CD4-positive, alpha-beta T cell treated with Interferon gamma for 1 hour (primary cell): ENCODE data around the gene PRDX5.

ENCODE experiments used
- DNase-seq: peaks from one replicate; pipeline ENCODE4 v3.0.0-alpha.2; 2020

Gene PRDX5

DNA sequence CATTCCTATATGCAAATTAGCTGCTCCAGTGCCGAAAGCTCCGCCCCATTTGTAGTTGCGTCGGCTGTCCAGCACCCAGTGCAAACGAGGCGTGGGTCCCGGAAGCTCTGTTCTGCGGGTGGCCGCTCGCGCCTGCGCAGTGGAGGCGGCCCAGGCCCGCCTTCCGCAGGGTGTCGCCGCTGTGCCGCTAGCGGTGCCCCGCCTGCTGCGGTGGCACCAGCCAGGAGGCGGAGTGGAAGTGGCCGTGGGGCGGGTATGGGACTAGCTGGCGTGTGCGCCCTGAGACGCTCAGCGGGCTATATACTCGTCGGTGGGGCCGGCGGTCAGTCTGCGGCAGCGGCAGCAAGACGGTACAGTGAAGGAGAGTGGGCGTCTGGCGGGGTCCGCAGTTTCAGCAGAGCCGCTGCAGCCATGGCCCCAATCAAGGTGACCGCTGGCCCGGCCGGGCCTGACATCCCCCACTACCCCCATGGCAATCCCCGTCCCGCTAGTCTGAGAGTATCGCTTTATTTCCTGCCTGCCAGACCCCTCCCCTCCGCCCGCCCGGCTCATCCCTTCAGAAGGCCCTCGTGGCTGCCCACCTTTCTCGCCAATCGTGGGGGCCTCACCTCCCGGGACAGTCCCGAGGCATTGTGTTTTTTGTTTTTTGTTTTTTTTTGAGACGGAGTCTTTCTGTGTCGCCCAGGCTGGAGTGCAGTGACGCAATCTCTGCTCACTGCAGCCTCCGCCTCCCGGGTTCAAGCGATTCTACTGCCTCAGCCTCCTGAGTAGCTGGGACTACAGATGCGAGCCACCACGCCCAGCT, at the start of gene PRDX5:
Gene PRDX5 (plus strand): TSS at position 161 of the 805 bp plus-strand sequence. CDS start 95 bp downstream, at position 256.
- DNase-seq = peak; percentile 98

DNA sequence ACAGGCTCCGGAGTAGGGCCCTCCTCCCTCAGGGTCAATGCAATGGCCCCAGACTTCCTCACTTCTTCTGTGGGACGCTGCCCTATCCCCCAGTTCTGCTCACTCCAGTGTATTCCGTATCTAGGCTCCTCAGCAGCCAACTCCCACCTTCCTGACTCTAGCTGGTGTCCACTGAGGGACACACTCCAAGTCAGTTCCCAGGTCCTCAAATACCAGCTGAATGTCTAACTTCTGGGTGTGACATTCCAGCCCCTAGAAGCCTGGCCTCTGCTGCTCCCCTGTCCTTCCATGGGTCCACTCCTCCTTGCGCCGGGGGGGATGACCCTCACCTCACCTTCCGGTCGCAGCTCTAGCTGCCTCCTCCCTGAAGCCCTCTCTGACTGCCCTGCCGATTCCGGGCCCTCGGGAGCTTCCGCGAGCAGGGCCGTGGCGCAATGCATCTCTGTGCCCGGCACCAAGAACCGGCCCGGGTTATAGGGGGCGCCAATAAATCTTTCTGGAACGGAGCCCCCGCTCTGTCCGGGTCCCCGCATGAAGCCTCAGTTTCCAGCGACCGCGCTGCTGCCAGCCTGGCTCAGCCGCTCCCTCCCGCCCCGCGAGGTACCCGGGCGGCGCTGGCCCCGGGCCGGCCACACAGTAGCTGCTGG, 48.9 kb upstream of the PRDX5 start:
- DNase-seq = peak; percentile 48

DNA sequence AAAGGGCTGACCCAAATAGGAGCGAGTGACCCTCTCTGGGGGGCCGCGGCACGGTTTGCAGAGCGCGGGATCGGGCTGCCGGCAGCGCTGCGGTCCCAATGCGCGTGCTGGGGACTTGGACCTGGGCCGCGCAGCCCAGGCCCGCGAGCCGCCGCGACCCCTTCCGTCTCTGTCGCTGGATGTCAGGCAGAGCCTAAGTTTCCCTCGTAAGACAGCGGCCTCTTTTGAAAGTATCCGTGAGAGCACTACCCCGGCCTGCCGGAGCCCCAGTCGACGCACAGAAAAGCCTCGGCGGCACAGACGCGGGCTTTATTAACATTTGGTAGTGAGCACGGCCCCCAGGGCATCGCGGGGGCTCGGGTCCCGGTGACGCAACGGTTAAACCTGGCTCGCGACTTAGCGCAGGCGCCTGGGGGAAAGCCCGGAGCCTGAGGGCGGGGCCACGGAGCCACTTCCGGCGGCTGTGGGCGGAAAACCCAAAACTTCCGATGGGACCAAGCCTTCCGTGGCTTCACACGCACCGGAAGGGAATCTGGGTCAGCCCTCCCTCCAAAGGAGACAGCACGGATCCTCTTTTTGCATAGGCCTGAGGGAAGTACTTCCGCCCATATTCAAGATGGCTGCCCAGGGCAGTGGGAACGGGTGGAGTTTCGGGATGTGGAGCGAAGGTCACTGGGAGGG, 48.2 kb upstream of the PRDX5 start:
- peak; percentile 97 for DNase-seq

DNA sequence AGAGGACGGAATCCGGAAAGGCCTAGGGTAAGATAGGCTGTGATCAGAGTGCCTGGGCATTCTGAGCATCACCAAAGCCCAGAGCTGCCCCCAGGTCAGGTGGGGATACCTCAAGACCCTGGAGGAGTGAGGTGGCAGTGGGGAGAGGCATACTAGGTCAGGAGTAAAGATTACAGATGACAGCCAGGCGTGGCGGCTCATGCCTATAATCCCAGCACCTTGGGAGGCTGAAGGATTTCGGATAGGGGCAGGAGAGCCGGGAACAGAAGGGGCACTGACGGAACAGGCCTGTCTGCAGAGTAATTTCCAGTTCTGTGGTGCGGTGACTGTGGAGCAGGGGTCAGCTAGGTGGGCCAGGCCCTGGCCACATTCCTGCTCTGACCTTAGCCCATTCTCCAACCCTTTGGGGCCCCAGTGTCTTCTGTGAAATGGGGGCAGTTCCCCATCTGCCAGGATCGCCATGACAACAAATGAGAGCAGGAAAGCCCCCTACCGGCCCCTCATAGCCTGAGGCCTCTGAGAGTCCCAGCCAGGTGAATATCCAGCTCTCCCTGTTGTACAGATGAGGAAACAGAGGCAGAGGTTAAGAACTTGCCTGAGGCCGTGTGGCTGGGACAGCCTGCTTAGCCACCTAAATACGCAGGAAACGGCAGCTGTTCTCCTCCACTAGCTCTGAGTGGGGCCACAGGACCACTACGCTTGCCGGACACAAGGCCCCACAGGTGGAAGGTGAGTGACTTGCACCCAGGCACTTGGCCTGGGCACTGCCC, 42.7 kb upstream of the PRDX5 start:
- no peak for DNase-seq

DNA sequence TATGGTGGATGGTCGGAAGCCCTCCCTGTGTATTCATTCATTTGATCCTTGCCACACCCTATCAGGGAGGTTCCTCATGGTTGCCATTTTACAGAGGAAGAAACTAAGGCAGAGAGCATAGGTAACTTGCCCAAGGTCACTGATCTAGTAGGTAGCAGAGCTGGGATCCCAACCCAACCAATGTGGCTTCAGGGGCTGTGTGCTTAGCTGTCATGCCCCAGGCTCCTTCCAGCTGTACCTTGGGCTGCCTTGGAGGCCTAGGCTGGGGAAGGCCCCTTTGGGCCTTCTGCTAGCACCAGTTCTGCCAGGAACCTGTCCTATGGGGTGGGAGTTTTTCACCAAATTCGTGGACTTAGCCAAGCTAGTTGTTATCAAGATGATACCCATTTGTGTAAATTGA, 42.1 kb upstream of the PRDX5 start:
- DNase-seq = no peak

DNA sequence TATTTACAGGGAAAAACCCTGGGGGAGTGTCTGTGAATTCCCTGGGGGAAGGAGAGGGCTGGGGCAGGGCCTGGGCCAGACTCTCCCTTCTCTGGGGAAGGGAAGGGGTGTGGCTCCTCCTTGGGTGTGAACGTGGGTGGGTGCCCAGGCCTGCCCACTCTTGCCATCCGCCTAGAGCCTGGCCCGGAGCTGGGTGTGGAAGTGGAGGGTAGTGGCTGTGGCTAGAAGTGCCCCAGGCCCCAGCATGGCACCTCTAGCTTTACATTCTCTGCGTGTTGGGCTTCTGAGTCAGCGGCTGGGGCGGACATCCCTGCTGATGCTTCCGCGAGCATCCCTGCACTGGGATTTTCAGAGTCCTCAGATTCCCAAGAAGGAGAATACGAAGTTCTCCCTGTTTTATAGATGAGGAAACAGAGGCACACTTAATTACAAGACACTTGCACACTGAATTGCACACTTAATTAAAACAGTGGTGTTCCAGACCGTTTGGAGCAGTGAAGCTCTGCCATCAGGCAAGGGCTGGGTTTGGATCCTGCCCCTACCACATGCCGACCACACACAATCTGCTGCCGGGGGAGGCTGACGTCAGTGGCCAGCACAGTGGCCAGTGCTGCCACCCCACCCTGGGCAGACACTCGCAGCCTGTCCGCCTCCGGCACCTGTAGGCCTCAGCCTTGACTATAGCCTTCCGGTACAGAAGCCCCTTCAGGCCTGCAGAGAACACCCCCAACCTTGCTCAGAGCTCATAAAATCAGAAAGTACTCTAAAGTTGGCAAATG, 41.1 kb upstream of the PRDX5 start:
- no peak for DNase-seq

DNA sequence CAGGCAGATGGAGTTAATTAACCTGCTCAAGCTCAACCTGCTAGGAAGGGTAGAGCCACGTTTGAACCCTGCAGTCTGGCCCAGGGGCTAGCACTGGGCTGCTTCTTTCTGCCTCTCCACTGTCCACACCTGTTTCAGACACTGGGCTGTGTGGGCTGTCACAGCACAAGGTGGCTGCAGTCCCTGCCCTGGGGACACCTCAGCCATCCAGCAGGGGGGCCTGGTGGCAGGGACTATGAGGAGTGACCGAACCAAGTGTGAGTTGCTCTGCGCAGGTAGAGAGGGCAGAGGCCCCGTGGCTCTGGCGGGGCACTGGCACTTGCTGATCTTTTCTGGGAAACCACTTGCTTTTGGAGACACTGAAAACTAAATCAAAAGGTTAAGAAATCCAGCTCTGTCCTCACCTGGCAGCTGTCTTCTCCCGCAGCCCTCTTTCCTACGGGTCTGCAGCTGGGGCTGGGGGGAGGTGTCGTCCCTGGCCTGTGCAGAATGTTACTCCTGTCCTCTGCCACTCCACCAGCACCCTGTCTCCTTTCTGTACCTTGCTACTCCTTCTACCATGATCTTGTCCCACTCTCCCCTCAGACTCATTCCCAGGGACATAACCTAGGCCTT, 39.2 kb upstream of the PRDX5 start:
- no peak for DNase-seq

DNA sequence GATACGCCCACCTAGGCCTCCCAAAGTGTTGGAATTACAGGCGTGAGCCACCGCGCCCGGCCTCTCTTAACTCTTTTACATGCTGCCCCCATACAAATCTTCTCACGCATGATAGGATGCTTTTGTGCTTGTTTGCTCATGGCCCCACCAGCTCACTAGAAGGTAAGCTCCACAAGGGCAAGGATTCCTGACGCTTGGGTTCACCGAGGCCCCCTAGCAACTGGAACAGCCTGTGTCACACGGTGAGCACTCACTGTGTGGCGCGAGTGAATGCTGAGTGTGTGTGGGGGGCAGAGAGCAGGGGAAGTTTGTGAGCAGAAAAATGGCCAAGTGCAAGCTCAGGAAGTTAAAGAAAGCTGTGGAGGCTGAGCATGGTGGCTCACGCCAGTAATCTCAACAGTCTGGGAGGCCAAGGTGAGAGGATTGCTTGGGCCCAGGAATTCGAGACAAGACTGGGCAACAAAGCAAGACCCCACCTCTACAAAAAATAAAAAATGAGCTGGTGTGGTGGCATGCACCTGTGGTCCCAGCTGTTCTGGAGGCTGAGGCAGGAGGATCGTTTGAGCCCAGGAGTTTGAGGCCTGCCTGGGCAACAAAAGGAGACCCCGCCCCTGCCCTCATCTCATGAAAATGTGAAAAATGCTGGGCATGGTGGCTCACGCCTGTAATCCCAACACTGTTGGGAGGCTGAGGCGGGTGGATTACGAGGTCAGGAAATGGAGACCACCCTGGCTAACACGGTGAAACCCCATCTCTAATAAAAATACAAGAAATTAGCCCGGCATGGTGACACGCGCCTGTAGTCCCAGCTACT, 35.8 kb upstream of the PRDX5 start:
- DNase-seq = no peak

DNA sequence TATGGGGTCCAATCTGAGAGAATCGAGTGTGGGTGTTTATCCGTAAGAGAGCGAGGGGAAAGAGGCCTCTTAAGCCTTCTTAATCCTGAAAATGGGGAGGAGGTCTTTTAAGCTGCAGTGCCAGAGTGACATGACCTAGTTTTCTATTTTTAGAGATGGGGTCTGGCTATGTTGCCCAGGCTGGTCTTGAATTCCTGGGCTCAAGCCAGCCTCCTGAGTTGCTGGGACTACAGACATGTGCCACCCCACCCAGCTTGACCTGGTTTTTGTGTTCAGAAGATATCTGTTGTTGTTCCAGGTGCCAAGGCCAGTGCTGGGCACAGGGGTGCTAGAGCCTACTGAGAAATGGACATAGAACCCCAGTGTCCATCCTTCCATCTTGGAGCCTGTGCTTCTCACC, 34.8 kb upstream of the PRDX5 start:
- DNase-seq = no peak

DNA sequence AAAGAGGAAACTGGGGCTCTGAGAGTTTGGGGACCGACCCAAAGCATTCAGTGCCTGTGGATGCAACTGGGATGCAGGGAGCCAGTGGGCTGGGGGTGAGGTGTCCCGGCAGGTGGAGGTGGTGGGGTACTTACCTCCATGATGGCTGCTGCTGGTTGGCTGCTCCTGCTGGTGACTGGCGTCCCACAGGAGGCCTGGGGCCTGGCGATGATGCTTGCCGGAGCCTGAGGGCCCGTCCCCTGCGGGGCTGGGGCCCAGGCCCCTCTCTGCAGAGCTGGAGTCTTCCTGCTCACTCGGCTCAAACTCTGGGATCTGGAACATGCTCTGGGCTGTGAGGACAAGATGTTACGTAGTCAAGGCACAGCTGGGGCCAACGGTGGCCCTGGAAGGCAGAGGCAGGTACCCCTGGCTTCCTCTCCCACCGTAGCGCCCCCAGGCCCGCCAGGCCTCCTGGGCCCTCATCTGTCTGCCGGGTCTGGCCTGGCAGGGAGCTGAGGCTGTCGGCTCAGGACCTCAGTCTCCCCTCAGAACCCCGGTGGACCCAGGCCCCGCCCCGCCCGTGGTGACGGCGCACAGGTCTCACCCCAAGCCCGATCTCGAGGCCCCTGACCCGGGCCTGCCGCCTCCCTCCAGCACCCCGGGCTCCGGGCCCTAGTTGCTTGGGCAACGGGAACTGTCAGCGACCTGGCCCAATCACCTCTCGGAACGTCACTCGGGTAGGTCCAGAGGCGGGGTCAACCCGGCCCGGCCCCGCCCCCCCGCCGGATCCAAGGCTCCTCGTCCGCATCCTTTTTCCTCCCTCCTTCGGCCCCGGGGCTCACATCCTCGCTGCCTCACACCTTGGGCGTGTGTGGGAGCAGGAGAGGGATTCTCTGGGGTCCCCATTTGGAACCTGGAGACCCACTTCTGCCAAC, 33.6 kb upstream of the PRDX5 start, which contains the start of gene BAD:
Gene BAD (minus strand): TSS at position 618 of the 914 bp plus-strand sequence. CDS start 297 bp downstream, at position 321.
- DNase-seq = peak; percentile 94

DNA sequence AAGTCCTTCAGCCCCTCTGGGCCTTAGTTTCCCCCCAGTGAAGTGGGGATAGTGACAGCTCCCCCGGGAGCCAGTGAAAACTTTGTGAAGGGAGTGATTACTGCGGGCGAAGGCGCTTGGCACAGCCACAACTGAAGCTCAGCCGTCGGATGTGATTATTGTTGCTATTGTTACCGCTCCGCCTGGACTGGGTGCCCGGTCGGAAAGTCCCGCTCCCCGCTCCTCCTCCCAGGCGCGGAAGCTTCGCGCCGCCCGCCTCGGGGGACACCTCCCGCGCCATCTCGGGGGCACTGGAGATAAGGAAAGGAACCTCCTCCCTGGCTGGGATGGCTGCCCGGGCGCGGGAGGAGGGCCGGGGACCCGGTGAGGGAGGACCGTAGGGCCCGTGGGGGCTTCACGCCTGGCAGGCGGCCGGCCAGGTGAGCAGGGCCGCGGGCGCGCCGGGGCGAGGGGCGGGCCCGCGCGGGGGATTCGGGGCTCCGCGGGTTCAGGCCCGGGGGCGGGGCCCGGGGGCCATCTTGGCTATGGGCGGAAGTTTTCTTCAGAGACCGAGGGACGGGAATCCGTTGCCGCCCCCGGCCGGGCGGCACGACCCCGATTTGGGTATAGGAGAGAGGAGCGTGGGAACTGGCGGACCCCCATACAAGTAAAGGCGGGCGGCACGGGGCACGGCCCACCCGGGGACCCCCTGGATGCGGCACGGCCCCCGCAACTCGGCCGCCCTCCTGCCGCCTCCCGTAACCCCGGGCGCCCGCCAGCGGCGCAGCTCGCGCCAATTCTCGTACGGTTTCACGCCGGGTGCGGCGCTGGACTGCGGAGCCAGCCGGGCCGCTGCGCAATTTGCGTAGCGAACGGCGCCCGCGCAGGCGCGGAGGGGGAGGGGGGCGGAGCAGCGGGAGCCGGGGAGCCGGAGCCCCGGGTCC, 32.7 kb upstream of the PRDX5 start, which contains the start of gene GPR137:
Gene GPR137 (plus strand): TSS at position 887 of the 923 bp plus-strand sequence. CDS start 677 bp downstream, outside the sequence.
- DNase-seq = peak; percentile 90

DNA sequence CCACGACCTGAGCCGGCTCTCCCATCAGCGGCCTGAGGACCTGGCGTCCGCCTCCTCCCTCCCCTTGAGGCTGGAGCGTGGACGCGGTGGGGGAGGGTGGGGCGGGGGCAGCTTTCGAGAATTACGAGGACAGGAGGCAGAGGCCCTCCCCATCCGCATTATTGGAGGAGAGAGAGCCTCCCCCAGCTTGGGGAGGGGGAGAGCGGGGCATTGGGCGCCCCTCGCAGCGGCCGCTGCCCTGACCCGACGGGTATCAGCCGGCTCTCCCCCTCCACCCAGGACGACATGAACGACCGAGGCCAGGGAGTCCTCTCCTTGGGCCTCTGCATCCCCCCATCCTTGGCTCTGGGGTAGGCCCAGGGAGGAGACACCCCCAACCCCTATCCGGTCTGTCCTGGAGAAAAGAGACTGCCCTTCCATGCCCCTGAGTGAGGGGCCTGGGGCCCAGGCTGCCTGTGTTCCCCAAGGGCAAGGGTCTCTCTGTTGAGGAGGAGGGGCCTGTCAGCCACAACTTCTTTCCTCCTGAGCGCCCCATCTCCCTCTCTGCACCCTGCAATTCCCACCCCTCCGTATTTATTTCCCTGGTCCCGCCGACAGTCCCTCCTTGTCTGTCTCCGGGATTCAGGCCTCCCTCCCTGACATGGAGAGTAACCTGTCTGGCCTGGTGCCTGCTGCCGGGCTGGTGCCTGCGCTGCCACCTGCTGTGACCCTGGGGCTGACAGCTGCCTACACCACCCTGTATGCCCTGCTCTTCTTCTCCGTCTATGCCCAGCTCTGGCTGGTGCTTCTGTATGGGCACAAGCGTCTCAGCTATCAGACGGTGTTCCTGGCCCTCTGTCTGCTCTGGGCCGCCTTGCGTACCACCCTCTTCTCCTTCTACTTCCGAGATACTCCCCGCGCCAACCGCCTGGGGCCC, 31.8 kb upstream of the PRDX5 start:
- peak; percentile 16 for DNase-seq

DNA sequence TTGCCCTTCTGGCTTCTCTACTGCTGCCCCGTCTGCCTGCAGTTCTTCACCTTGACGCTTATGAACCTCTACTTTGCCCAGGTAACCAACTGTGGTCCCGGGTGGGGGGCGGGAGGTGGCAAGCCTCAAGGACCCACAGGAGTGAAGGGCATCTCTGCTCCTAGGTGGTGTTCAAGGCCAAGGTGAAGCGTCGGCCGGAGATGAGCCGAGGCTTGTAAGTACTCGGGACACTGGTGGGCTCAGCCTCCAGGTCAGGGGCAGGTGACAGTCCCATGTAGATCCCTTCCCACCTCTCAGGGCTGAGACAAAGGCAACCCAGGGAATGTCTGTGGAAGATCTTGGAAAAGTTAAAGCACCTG, 31.1 kb upstream of the PRDX5 start:
- no peak for DNase-seq

DNA sequence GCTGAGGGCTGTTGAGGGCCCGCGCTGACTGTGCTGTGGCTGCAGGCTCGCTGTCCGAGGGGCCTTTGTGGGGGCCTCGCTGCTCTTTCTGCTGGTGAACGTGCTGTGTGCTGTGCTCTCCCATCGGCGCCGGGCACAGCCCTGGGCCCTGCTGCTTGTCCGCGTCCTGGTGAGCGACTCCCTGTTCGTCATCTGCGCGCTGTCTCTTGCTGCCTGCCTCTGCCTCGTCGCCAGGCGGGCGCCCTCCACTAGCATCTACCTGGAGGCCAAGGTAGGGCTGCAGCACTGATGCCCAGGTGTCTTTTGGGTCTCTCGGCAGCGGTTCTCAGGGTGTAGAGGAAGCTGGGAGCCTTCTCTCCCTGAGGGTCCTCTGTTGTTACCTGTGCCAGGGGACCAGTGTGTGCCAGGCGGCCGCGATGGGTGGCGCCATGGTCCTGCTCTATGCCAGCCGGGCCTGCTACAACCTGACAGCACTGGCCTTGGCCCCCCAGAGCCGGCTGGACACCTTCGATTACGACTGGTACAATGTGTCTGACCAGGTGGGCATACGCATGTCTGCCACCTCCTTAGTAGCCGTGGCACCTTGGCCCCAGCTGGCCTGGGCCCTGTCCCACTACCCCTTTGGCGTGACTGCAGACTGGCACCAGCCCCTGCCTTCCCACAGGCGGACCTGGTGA, 30.1 kb upstream of the PRDX5 start:
- DNase-seq = no peak

DNA sequence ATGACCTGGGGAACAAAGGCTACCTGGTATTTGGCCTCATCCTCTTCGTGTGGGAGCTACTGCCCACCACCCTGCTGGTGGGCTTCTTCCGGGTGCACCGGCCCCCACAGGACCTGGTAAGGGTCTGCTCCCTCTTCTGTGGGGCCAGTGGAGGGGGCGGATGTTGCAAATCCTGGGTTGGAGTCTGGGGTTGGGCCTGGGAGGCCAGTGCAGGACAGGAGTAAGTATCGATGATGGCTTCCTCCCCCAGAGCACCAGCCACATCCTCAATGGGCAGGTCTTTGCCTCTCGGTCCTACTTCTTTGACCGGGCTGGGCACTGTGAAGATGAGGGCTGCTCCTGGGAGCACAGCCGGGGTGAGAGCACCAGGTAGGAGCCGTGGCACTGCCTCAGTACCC, 29.6 kb upstream of the PRDX5 start:
- DNase-seq = no peak

DNA sequence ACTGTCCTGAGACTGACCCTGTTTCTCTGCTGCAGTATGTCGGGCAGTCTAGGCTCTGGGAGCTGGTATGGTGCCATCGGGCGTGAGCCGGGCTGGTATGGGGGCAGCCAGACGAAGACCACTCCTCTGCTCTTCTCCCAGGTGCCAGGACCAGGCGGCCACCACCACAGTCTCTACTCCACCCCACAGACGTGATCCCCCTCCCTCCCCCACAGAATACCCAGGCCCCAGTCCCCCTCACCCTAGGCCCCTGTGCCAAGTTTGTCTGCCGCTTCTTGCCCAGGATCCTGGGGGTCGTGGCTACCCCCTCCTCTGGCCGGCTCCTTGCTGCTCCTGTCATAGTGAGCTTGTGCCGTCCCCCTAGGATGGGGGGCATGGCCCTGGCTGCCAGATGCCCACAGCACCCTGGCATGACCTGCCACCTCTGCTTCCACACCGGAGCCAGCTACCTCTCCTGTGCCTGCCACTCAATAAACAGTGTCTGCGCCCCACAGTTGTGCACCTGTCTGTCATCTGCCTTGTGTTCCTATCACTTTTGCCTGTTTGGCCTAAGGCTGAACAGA, 28.8 kb upstream of the PRDX5 start:
- no peak for DNase-seq
